GM18508 (cell line): ENCODE data around the gene SULF2.
"Not testable (repeated sequence)": the region's sequence is repeated elsewhere in the genome, so short reads cannot be mapped to it uniquely, and the experiment has no call there.

Source experiments
- ATAC-seq: cut with Tn5 transposase; IDR thresholded peaks from one replicate; pipeline ENCODE4 v1.9.1; 2021; ENCODE audit warnings: moderate number of reproducible peaks; ENCODE audit not compliant: insufficient read depth, unreplicated experiment

Gene SULF2

GRCh38 chr20:47805951-47806350, 20.7 kb upstream of the SULF2 start:
- no peak for ATAC-seq

- ATAC-seq = not testable (repeated sequence)
Observed at GRCh38 chr20:47804972-47805371, 19.7 kb upstream of the SULF2 start.

DNA sequence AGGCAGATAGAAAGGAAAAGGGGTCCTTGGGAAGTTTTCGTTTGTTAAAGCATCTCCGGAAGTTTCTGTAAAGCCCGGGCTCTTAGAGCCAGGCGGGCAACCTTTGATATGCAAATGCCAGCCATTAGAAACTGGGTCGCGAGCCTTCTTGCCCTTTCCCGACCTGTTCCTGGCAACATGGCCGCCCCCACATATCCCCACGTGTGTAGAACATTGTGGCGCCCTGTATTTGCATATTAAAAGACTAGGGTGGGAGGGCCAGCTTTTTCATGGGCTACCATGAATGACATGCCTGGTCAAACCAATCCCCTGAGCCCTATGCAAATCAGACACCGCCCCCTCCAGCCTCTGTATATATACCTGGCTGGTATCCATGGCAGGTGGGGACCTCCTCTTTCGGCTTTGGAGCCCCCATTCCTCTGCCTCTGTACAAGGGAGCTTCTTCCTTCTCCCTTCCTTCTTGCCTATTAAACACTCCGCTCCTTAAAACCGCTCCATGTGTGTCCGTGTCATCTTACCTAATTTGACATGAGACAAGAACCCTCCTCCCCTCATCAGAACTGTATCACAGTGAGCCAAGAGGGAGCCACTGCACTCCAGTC, 19.0 kb upstream of the SULF2 start:
- ATAC-seq = not testable (repeated sequence)

DNA sequence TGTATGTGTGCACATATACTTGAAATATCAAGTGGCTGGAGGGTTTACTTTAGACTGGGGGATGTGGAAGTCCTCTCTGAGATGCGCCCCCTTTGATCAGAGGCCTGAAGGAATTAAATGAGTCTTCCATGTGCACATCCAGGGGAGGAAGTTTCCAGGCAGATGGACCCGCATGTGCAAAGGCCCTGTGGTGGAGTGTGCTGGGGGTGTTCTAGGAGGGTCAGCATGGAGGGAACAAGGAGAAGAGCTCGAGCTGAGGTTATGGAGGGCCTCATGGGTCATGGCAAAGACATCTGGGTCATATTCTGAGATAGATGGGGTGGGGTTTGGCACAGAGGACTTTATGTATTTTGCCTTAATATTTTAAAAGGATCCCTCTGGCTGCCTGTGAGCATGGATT, 17.7 kb upstream of the SULF2 start:
- no peak for ATAC-seq

DNA sequence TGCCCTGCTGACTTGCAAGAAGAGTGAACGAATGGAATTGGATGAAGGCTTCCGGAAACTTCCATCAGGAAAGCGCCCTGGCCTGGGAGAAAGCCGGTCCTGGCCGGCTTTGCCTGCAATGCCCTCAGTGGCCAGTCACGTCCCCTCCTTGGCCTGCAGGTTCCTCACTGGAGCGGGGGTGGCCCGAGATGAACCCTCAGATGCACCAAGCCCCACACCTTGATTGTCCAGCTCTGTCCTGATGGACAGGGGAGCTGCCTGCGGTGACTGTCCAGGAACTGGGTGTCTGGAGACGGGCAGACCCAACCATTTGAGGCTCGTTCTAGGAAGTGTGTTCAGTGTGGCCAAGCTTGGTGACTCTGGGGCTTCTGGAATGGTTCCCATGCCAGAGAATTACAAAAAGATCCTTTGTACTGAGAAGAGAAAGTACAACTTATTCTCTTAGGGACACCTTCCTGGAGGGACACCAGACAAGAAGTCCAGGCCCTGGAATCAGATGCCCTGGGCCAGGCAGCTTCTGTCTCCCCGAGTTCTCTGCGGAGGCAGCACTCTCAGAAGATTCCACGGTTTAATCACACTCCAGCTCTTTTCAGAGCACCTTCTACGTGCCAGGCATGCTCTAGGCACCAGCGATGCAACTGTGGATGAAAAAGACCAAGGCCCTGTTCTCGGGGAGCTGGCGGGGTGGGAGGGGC, 17.1 kb upstream of the SULF2 start:
- no peak for ATAC-seq

DNA sequence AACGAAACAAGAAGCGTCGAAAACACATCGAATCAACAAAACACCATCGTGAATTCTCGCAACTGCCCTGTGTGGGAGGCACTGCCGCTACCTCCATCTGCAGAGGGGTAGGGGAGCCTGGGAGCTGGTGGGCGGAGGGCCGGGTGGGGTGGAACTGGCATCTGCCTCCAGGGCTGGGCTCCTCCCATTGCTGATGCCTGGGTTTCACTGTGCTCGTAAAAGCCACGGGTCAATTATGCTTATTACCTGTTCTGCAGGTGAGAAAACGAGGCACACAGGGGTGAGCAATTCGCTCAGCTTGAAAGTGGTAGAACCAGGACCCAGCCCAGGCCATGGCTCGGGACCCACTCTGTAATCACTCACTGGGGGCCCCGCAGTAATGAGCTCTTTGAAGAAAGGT, 16.5 kb upstream of the SULF2 start:
- ATAC-seq = no peak

DNA sequence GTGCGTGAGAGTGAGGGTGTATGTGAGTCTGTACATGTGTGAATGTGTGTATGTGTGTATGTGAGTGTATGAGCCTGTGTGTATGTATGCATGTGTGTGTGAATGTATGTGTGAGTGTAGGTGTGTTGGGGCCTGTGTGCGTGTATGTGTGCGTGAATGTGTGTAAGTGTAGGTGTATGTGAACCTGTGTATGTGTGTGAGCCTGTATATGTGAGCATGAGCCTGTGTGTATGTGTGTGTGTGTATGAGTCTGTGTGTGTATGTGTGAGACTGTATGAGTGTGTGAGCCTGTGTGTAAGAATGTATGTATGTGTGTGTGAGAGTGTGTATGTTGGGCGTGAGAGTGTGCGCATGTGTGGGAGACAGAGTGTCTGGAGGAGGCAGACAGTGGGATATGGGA, 15.8 kb upstream of the SULF2 start:
- ATAC-seq = no peak

- ATAC-seq = no peak
Observed at GRCh38 chr20:47800623-47801022, 15.3 kb upstream of the SULF2 start.

DNA sequence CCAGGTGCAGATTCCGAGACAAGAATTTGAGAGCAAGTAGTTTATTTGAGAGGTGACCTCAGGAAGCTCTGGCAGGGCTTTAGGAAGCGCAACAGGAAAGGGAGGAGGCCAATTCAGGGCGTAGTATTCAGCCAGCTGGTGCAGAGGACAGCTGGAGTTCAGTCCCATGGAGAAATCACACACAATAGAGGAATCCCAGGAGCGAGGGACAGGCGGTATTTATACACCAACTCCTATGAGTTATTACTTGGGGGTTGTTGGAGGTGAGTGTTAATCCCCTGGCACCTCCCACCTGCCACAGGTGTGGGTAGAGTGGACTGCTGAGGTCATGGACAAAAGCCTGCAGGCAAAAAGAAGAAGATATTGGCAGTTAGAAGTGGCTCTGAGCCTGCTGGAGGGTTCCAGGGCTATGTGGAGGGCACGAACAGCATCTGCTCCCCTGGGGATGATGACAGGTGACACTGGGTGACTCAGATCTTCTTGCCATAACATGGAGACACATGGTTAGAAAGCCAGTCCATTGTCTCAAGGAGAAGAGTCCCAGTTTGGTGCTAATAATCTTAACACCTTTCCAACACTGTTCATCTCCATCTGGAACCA, 13.9 kb upstream of the SULF2 start:
- no peak for ATAC-seq

GRCh38 chr20:47796971-47797370, 11.7 kb upstream of the SULF2 start:
- no peak for ATAC-seq

- no peak for ATAC-seq
Observed at GRCh38 chr20:47795214-47795907, 10.1 kb upstream of the SULF2 start.

DNA sequence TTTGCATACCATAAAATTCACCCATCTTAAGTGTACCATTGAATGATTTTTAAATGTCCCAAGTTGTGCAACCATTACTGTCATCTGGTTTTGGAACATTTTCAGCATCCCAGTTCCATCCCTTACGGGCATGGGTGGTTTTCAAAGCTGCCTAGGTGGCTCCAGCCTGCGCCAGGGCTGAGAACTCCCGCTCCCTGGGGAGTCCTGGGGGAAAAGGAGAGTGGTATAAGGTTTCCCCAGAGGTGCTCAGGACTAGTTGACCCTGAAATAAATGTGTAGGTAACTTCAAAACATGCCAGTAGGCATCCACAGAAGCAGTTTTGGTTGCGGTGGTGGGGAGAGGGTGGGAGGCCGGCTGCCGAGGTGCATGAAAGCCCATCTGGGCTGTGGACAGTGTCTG, 9.0 kb upstream of the SULF2 start:
- ATAC-seq = not testable (repeated sequence)

- ATAC-seq = no peak
Observed at GRCh38 chr20:47792021-47792618, 6.8 kb upstream of the SULF2 start.

DNA sequence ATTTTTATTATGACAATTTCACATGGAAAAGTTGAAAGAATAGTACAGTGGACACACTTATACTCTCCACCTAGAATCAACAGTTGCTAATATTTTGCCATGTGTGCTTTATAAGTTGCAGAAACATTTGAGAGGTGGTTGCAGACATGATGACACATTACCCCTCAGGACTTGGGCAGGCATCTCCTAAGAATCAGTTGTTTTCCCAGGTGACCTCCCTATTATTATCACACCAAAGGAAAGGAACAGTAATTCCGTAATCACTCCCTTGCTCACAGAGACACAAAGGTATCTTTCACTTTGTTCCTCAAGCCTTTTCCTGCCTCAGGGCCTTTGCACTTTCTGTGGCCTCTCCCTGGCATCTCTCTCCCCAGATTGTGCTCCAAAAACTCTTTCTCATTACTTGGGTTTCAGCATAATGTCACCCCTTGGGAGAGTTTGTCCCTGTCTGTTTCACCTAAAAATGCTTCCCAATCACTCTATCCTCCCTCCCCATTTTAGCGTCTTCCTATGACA, 5.9 kb upstream of the SULF2 start:
- no peak for ATAC-seq

- no peak for ATAC-seq
Observed at GRCh38 chr20:47790580-47790965, 5.3 kb upstream of the SULF2 start.

DNA sequence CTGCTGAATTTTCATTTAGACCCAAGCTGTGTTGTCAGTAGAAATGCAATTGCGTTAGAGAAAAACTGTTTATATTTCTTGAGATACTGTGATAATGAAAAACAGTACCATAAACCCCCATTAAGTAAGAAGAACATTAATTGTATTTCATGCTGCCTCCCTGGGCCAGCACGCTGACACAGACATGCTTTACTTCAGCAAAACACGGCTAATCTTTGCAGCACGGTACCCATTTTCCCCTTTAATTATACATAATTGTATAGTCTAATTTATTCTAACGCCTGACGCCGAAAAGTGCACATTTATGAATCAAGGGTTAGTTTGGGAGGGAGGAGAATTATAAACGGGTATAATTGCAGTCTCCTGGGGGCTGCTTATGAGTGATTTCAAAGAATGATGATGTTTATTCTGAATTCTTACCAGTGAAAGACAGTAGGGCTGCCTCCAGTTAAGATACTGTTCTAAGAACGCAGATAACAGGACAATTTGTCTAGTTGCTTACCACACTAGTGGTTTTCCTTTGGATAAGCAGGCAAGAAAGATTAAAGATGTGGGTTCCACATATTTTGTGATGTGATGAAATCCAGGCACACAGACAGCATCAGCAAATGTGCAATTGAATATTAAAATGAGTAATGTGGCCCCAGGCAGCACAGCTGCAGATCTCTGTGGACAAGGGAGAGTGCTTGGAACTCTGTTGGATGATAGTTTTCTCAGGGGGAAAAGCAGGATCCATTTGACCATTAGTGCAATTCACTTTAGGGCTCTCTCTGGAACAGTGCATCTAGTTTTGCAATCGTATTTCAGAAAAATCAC, 4.7 kb upstream of the SULF2 start:
- no peak for ATAC-seq

DNA sequence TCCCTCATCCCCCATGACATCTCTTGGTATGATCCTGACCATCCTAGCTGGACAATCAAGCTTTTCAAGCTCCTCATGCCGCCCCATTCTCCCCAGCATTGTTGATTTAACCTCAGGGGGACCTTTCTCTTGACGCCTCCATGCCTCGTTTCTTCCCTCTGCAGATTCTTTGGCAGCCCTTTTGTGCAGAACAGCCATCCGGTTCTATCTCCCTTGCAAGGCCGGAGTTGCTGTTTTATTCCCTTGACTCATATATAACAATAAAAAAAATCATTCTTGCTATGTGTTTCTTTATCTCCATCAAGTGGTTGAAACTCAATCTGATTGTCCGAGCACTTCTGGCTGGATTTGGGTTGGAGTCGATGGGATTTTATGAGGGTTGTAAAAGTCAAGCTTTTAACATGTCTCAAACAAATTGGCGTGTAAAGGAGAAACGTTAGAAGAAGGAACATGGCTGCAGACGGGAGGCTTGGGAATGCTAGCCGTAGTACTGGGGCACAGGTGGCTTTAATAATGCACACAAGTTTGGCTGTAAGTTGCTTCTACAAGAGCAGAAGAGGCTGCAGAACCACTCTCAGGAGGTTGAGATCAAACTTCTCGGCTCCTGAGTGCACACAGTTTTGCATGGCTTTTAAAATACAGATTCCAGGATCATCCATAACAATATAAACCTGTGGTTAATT, 3.9 kb upstream of the SULF2 start:
- no peak for ATAC-seq

DNA sequence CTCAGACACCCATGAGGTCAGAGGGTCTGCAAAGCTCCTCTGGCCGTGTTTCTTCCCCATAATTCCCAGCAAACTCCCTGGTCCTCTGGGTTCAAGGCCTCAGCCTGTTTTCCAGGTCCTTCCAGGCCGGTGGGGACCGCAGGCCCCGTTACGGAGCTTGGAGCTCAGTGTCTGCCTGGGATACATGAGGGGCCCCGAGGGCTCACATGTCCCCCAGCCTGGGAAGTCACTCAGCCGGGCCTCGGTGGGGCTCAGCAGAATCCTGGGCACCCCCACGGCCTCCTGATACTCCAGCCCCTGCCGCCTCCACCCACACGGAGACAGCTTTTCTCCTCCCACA, 3.4 kb upstream of the SULF2 start:
- no peak for ATAC-seq

DNA sequence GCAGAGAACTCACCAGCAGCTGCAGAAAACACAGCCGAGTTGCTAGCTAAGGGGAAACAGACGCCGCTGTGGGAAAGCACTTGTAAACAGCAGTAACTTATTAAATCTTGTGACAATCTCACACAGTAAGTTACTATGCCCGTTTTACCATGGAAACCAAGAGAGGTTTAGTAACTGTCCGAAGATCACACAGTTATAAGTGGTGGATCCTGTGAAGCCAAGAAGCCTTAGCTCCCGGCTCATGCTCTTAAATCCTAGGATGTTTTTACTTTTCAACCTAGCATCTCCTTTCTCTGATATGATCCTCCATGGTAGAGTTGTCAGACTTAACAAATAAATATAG, 1.5 kb upstream of the SULF2 start:
- ATAC-seq = no peak
